ENCODE results near the gene KRTAP12-3.

- TF ChIP-seq YY1 (IDR thresholded peaks at IDR 0.05; ENCODE audit: low read depth) (no peak), CREB1 (IDR thresholded peaks at IDR 0.05; ENCODE audit: low read depth) (no peak), RAD21 (IDR thresholded peaks at IDR 0.05; ENCODE audit: low read depth) (no peak), USF1 (IDR thresholded peaks at IDR 0.05) (no peak), EGR1 (IDR thresholded peaks at IDR 0.05) (no peak), TCF12 (IDR thresholded peaks at IDR 0.05; ENCODE audit: low read depth) (no peak)
Observed at GRCh38 chr21:44626673-44627143, 31.0 kb upstream of the KRTAP12-3 start, which contains the start of gene KRTAP10-9.

Data from Ishikawa (cell line).